GM21786 (cell line): ENCODE data around the gene ARID5A.
"Not testable (repeated sequence)": the region's sequence is repeated elsewhere in the genome, so short reads cannot be mapped to it uniquely, and the experiment has no call there.

Source experiments
- ATAC-seq: cut with Tn5 transposase; IDR thresholded peaks from one replicate; pipeline ENCODE4 v1.9.1; 2021; ENCODE audit not compliant: unreplicated experiment

The ARID5A gene

DNA sequence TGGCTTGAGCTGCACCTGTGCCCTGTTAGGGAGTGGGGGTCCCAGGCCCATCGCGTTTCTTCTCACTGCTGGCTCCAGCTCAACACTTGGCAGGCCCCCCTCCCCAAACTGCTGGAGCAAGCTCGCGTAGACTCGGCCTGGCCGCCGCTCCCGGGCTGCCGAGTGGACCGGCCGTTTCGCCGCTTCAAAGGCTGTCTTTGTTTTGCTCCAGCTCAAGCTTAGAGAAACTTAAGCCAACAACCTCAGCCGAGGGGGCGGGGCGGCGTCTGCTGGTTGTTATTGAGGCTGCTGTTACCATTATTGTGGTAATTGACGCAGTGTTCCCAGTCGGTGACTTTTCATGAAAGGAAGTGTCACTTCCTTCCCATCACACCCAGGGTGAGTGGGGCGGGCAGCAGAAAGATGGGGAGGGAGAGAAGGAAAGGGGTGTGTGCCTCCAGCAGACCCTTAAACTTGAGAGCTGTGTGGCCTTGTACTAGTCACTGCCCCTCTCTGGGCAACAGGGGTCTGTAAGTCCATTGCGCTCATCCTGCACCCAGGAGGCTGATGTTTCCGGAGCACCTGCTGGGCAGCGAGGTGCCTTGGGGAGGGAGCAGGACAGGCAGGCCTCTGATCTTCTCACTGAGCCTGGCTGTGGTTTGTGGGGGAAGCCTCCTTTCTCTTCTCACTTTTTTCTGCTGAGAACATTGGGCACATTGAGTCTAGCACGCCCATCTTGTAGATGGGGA lies 2.1 kb downstream of the ARID5A start:
- no peak for ATAC-seq

GRCh38 chr2:96539215-96539920 lies 2.8 kb downstream of the ARID5A start:
- ATAC-seq = no peak

- no peak for ATAC-seq
These were observed 3.6 kb downstream of the ARID5A start for GRCh38 chr2:96540136-96540535.

GRCh38 chr2:96541398-96542152 lies 5.0 kb downstream of the ARID5A start:
- no peak for ATAC-seq

- ATAC-seq = no peak
These were observed 5.9 kb downstream of the ARID5A start for GRCh38 chr2:96542357-96542977.

DNA sequence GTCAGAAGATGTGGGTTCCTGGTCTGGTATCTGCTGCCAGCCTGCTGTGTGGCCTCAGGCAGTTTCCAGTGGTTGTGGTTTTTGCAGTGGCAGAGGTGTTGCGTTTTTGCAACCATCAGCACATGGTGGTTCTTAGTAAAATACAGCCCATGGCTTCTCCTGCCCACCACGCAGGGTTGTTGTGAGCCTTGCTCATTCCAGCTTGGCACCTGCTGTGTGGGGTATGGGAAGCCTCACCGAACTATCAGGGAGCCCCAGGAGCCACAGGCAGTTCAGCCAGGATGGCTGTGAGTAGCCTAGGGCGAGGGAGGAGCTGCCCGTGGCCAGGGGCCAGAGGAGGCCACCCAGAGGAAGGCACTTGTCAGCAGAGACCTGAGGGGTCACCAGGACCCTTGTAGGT lies 9.8 kb downstream of the ARID5A start:
- no peak for ATAC-seq

GRCh38 chr2:96546797-96547196 lies 10.2 kb downstream of the ARID5A start:
- no peak for ATAC-seq

DNA sequence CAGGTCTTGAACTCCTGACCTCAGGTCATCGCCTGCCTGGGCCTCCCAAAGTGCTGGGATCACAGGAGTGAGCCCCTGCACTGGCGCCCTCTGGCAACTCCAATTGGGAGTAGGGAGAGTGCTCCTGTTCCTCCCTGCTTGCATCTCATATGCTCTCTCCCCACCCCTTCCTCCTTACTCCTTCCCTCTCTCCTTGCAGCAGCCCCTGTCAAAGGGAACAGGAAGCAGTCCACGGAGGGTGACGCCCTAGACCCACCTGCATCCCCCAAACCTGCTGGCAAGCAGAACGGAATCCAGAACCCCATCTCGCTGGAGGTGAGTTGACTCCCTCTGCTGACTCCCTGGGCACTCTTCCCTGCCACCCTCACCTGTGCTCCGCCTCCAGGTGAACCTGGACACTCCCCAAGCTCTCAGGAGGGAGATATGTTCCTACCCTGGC lies 10.7 kb downstream of the ARID5A start:
- no peak for ATAC-seq

DNA sequence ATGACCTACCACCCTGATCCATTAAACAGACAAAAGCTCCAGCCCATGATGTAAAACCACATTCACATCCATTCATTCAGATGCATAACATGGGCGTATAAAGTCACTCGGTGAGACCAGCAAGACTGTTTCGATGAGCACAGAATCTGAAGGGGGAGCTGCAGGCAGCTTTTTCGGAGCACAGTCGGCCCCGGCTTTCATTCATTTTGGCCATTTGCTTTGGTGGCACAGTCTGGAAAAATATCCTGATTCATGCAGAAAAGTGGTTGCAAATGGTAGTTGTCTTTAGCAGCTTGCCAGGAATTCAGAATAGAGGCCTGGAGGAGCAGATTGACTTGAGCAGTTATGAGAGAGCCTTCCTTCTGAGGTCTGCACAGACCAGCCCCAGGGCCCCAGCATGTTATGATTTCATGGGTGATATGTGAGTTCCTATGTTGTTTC lies 11.2 kb downstream of the ARID5A start:
- ATAC-seq = no peak

DNA sequence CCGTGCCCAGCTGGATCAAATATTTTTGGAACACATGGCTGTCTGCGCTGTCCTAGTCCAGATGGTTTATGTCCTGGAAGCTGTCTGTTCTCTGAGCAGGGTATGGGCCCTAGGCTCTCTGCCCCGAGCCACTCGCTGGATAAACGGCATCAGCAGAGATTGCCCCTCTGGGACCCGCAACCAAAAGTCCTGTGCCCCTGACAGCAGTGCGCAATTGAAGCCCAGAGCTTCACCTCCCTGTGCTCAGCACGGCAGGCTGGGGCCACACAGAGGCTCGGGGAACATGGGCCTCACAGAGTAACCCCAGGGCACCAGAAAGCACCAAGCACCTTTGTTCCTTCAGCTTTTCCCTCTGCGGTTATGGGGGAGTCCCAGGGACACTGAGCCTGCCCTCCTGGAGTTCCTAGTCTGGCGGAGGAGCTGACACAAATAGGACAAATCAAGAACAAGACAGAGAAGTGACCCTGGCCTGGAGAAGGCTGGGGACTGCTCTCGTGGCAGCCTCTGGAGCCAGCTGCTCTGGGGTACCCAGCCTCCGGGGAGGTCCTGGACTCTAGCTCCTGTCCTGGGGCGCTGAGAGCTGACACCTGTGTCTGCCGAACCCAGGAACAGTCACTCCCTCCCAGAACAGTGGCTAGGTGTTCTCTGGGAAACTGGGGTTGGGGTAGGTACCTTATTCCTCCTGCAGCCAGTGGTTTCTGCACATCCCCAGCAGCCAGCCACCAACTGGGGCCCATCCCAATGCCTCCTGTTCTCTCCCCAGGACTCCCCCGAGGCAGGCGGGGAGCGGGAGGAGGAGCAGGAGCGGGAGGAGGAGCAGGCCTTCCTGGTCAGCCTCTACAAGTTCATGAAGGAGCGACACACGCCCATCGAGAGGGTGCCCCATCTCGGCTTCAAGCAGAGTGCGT lies 12.3 kb downstream of the ARID5A start:
- ATAC-seq = no peak

DNA sequence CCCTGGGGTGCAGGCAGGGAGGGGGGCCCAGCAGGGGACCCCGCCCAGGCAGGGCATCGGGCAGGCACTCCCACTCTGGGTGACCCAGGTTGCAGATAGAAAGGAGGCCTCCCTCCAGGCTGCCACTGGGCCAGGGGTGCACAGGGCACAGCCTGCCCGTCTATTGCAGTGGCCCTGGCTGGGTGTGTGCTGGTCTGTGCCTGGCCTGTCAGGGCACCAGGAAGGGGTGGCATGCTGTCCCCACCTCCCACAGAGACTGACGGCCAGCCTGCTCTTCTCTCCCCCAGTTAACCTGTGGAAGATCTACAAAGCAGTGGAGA lies 12.9 kb downstream of the ARID5A start:
- ATAC-seq = no peak

- no peak for ATAC-seq
These were observed 13.6 kb downstream of the ARID5A start for GRCh38 chr2:96549967-96550786.

- ATAC-seq = no peak
These were observed 14.4 kb downstream of the ARID5A start for GRCh38 chr2:96550787-96551604.

GRCh38 chr2:96551605-96552314 lies 15.2 kb downstream of the ARID5A start:
- ATAC-seq = no peak

DNA sequence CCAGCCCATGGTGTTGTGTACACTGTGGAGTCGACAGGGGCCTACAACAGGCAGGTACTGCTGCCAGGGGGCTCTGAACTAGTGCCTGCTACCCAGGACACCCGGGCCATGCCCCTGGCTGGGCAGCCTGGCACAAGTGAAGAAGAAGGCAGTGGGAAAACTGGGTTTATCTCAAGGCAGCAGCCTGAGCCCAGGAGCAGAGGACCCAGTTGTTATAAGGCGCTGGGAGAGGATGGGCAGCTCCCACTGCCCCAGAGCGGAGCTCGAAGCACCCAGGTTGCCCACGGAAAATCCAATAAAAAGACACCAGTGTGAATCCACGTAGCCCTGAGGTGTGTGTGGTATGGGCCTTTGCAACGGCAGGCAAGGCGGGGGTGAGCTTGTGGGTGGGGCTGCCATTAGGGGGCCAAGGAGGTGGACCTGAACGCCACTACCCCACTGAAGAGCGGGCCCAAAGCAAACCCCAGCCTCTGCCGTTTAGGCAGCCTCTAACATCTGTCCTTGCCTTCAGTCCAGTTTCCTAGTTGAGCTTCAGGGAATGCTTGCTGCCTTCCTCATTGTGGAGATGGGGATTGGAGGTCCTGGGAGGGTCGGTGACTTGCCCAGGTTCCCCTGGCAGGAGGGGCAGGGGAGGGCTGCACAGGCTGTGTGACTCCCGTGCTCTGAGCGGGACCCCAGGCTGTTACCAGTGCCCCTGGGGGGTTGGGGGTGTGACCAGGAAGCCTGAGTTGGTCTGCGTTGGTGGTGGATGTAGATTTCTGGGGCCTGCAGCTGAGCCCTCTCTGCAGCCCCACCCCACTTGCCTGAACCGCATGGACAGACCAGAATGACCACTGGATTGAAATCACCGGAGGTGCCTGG lies 16.0 kb downstream of the ARID5A start:
- ATAC-seq = no peak

- no peak for ATAC-seq
These were observed 16.8 kb downstream of the ARID5A start for GRCh38 chr2:96553176-96553956.

GRCh38 chr2:96553957-96554292 lies 17.4 kb downstream of the ARID5A start:
- ATAC-seq = not testable (repeated sequence)
